OCI-LY7 (cell line): ENCODE measurements around the gene PNRC2. TPM values are rescaled to one million over a fixed set of nuclear protein-coding genes. Genes with fewer than 3 reads are reported as not detected.
"Not testable (repeated sequence)": the region's sequence is repeated elsewhere in the genome, so short reads cannot be mapped to it uniquely, and the experiment has no call there.

ENCODE experiments used
- BruUV-seq: library from RNA; stranded (reverse); fragments of 400-500 nt; replicated peaks from 2 replicates; lab custom pipeline; 2021; lab: Mats Ljungman, UMichigan
- CTCF ChIA-PET: fragments of 300-600 bp; sonication (Branson Sonifier 250); formaldehyde crosslinking; loops from one replicate; lab custom pipeline; 2022; ENCODE audit warnings: antibody characterized with exemption; ENCODE audit not compliant: unreplicated experiment; lab: Charles Lee
- POLR2A ChIA-PET: fragments of 300-600 bp; sonication (Branson Sonifier 250); formaldehyde crosslinking; loops from one replicate; lab custom pipeline; 2022; ENCODE audit warnings: antibody characterized with exemption; lab: Charles Lee
- DNase-seq: peaks from one replicate; pipeline ENCODE4 v3.0.0-alpha.2; 2015; ENCODE audit warnings: low spot score
- H2AFZ ChIP-seq: fragments of 200-600 bp; sonication (generic), shearing (Covaris generic); 2 replicates; pipeline ENCODE4 v1.6.1; 2014; ENCODE audit warnings: mild to moderate bottlenecking, antibody characterized with exemption, low read length, moderate library complexity
- H3K27ac ChIP-seq: fragments of 200-600 bp; sonication (generic); 2 replicates; pipeline ENCODE4 v1.5.1; 2014; ENCODE audit warnings: mixed run types, low read depth, mild to moderate bottlenecking, moderate library complexity, low read length, inconsistent platforms; ENCODE audit not compliant: poor library complexity, severe bottlenecking
- H3K36me3 ChIP-seq: fragments of 200-600 bp; sonication (generic); 2 replicates; pipeline ENCODE4 v1.6.1; 2014; ENCODE audit warnings: mild to moderate bottlenecking, antibody characterized with exemption, low read length, moderate library complexity, mixed read lengths; ENCODE audit not compliant: insufficient read depth
- H3K4me1 ChIP-seq: fragments of 200-600 bp; sonication (generic); 2 replicates; pipeline ENCODE4 v1.5.1; 2014; ENCODE audit warnings: mild to moderate bottlenecking, low read length; ENCODE audit not compliant: insufficient read depth, poor library complexity, severe bottlenecking
- H3K4me2 ChIP-seq: fragments of 200-600 bp; sonication (generic); 2 replicates; pipeline ENCODE4 v1.6.1; 2014; ENCODE audit warnings: mild to moderate bottlenecking, low read length
- H3K4me3 ChIP-seq: fragments of 200-600 bp; sonication (generic); 2 replicates; pipeline ENCODE4 v1.5.1; 2014; ENCODE audit warnings: mild to moderate bottlenecking, low read depth, low read length; ENCODE audit not compliant: poor library complexity, severe bottlenecking
- H3K79me2 ChIP-seq: fragments of 200-600 bp; sonication (generic); 2 replicates; pipeline ENCODE4 v1.6.1; 2016; ENCODE audit warnings: low read depth, mild to moderate bottlenecking, low read length, moderate library complexity, mixed read lengths; ENCODE audit not compliant: insufficient read depth
- H3K9me2 ChIP-seq: fragments of 200-600 bp; sonication (generic); 2 replicates; pipeline ENCODE4 v1.6.1; 2016; ENCODE audit warnings: mild to moderate bottlenecking, low read length, mixed read lengths; ENCODE audit not compliant: insufficient read depth
- H3K9me3 ChIP-seq: fragments of 200-600 bp; sonication (generic); 2 replicates; pipeline ENCODE4 v1.6.1; 2014; ENCODE audit warnings: mild to moderate bottlenecking, mixed run types, low read length, mixed read lengths
- H4K20me1 ChIP-seq: fragments of 200-600 bp; sonication (generic); 2 replicates; pipeline ENCODE4 v1.6.1; 2014; ENCODE audit warnings: mild to moderate bottlenecking, antibody characterized with exemption, low read length, moderate library complexity, mixed read lengths; ENCODE audit not compliant: insufficient read depth
- CTCF ChIP-seq: fragments of 200-600 bp; sonication (generic); conservative IDR thresholded peaks from 2 replicates; pipeline ENCODE4 v1.5.1; 2014; ENCODE audit warnings: mild to moderate bottlenecking, antibody characterized with exemption, low read length, moderate library complexity, mixed read lengths
- EZH2phosphoT487 ChIP-seq: fragments of 200-600 bp; sonication (generic); IDR thresholded peaks from 2 replicates; pipeline ENCODE4 v1.6.1; 2018; ENCODE audit warnings: low read depth, borderline replicate concordance, mild to moderate bottlenecking, mixed run types, antibody characterized with exemption, low read length, moderate library complexity, mixed read lengths
- intact Hi-C: fragments of 100-400 bp; cut with micrococcal nuclease; formaldehyde crosslinking; loops from one replicate; pipeline ENCODE4 v1.10.0; 2022; ENCODE audit not compliant: unreplicated experiment
- total RNA-seq, 2 experiments: library from RNA; depleted of rRNA in 1 of 2; stranded (reverse); fragments of >200 nt in 1 of 2; shearing (Covaris generic) in 1 of 2; gene quantifications; 2 replicates each; pipeline ENCODE4 v1.2.3, GENCODE V29; 2014 to 2022

The PNRC2 gene
- total RNA-seq, 2 experiments from 2014 or later: 129 to 198 TPM

GRCh38 chr1:23980728-23981070 lies 21.1 kb downstream of the PNRC2 start:
- Histone ChIP-seq H3K4me1 (peaks cover 64% of the 10 kb centered on the region), H3K9me3 (no peaks in the 10 kb centered on the region), H3K79me2 (peaks cover 52% of the 10 kb centered on the region), H3K36me3 (peaks cover 44% of the 10 kb centered on the region), H3K9me2 (no peaks in the 10 kb centered on the region), H3K4me2 (peak overlapping the region; percentile 71), H2AFZ (peak overlapping the region; percentile 73; the same call in 1 of the 2 replicates), H3K4me3 (peak overlapping the region; percentile 57), H3K27ac (peak overlapping the region; percentile 94), H4K20me1 (peaks cover 37% of the 10 kb centered on the region)
- peak; percentile 82 for DNase-seq
- POLR2A ChIA-PET: interaction anchor here (0.6 to 1.8 kb wide), 6 partner anchors 15 to 430 kb away, joined by 3 to 7 read pairs (median 4); no protein-coding TSS in a partner anchor
- TF ChIP-seq CTCF: no peak
- no peak for TF ChIP-seq EZH2phosphoT487
- CTCF ChIA-PET: no interaction called here
- BruUV-seq: TSS peak; percentile 100
- intact Hi-C loops: loop anchor here (1.0 to 5.0 kb wide), 3 partner anchors 21 to 210 kb away; partner anchors contain the start of gene PNRC2

GRCh38 chr1:23984417-23985186 lies 25.0 kb downstream of the PNRC2 start:
- Histone ChIP-seq H3K9me2 (no peaks in the 10 kb centered on the region), H3K4me1 (peaks cover 35% of the 10 kb centered on the region), H3K4me3 (no peak overlapping the region), H2AFZ (no peak overlapping the region), H3K27ac (no peak overlapping the region), H3K4me2 (no peak overlapping the region), H4K20me1 (no peaks in the 10 kb centered on the region), H3K79me2 (peaks cover 13% of the 10 kb centered on the region), H3K36me3 (peaks cover 5% of the 10 kb centered on the region), H3K9me3 (no peaks in the 10 kb centered on the region)
- intact Hi-C loops: loop anchor here (5.0 kb wide), 1 partner anchor 43 kb away; no protein-coding TSS in a partner anchor
- BruUV-seq: no TSS peak
- TF ChIP-seq EZH2phosphoT487: no peak
- ChIA-PET POLR2A (interaction anchor here (0.6 kb wide), 1 partner anchor 655 kb away, joined by 3 read pairs; no protein-coding TSS in a partner anchor), CTCF (no interaction called here)
- no peak for DNase-seq

- peaks cover 27% of the 10 kb centered on the region for H3K4me1 ChIP-seq
- H3K36me3 ChIP-seq, CTCF ChIA-PET, H3K27ac ChIP-seq, DNase-seq, H3K79me2 ChIP-seq, H2AFZ ChIP-seq, BruUV-seq, H4K20me1 ChIP-seq, H3K4me3 ChIP-seq, H3K9me2 ChIP-seq, H3K9me3 ChIP-seq, intact Hi-C loops, H3K4me2 ChIP-seq: not testable (repeated sequence)
- POLR2A ChIA-PET: interaction anchor here (1.0 to 1.9 kb wide), 2 partner anchors 17 to 18 kb away, joined by 5 read pairs; no protein-coding TSS in a partner anchor
These were observed 27.4 kb downstream of the PNRC2 start for GRCh38 chr1:23987038-23987437.
